Small intestine (tissue), 7 donors: ENCODE data around the gene CAMK1D. TPM values are rescaled to one million over a fixed set of nuclear protein-coding genes. Genes with fewer than 3 reads are reported as not detected.

Experiments
- DNase-seq, 2 donors: peaks; one replicate each; pipeline versions ENCODE4 v3.0.0 to v3.0.0-alpha.2; 2013
- FAIRE-seq: peaks from 2 replicates; lab custom pipeline; 2012; peaks lifted over from hg19 to GRCh38; lab: Jason Lieb, UNC
- H3K27ac ChIP-seq, 3 donors: one replicate each; pipeline ENCODE4 v1.5.1; 2013; ENCODE audit warnings: low read length in 2 of 3, mild to moderate bottlenecking in 2 of 3, control low read depth in 1 of 3, inconsistent platforms in 1 of 3, low read depth in 1 of 3, moderate library complexity in 1 of 3
- H3K27me3 ChIP-seq, 3 donors: one replicate each; pipeline ENCODE4 v1.6.1; 2013; ENCODE audit warnings: low read length in 3 of 3, inconsistent platforms in 1 of 3; ENCODE audit not compliant: control insufficient read depth in 3 of 3, insufficient read depth in 3 of 3
- H3K36me3 ChIP-seq, 3 donors: one replicate each; pipeline ENCODE4 v1.6.1; 2013; ENCODE audit warnings: low read length in 3 of 3, inconsistent platforms in 1 of 3, low read depth in 1 of 3, mild to moderate bottlenecking in 1 of 3, moderate library complexity in 1 of 3; ENCODE audit not compliant: control insufficient read depth in 3 of 3, insufficient read depth in 2 of 3
- H3K4me1 ChIP-seq, 3 donors: one replicate each; pipeline ENCODE4 v1.6.1; 2013; ENCODE audit warnings: low read length in 2 of 3, inconsistent platforms in 1 of 3, low read depth in 1 of 3, mild to moderate bottlenecking in 1 of 3, moderate library complexity in 1 of 3; ENCODE audit not compliant: control insufficient read depth in 3 of 3, insufficient read depth in 2 of 3
- H3K4me3 ChIP-seq, 3 donors: one replicate each; pipeline ENCODE4 v1.5.1; 2013; ENCODE audit warnings: low read length in 3 of 3, control low read depth in 1 of 3, inconsistent platforms in 1 of 3, low read depth in 1 of 3, mild to moderate bottlenecking in 1 of 3, moderate library complexity in 1 of 3
- H3K9me3 ChIP-seq, 2 donors: one replicate each; pipeline ENCODE4 v1.6.1; 2013; ENCODE audit warnings: low read depth in 1 of 2, low read length in 1 of 2; ENCODE audit not compliant: control insufficient read depth in 2 of 2, insufficient read depth in 1 of 2
- WGBS, 3 donors: extraction: QIAGEN DNeasy Blood & Tissue Kit; methylation state at CpG; one replicate each; pipeline ENCODE4 v1.1.7; 2013; 5-methylcytosine and 5-hydroxymethylcytosine counted together
- polyA plus RNA-seq, 4 donors: library from polyadenylated mRNA; stranded (reverse) in 3 of 4; unstranded in 1 of 4; fragments of 200-250 nt in 3 of 4; fragments of 120-200 nt in 1 of 4; gene quantifications; one replicate each; pipeline versions ENCODE4 v1.2.1 to v1.2.3, GENCODE V29; 2013
- donor health status: healthy with polysubstance abuse.
- donor health status: control.
- donor health status: control.
- donor health status: Bipolar disorder and iron deficiency.
- donor health status: healthy.

Gene CAMK1D
- polyA plus RNA-seq, 4 donors, result 0.45 to 9.7 (median 3.8) TPM

GRCh38 chr10:12423896-12424295 lies 74.5 kb downstream of the CAMK1D start:
- Histone ChIP-seq H3K36me3 (peaks cover 0 to 2% (median 0%) of the 10 kb centered on the region in 3 donors), H3K4me3 (no peak overlapping the region), H3K27ac (no peak overlapping the region), H3K4me1 (peaks cover 0 to 2% (median 0%) of the 10 kb centered on the region in 3 donors), H3K27me3 (no peaks in the 10 kb centered on the region), H3K9me3 (no peaks in the 10 kb centered on the region)
- DNase-seq (no peak), FAIRE-seq (no peak)
- WGBS, 3 donors, result 91 to 95% (median 94%) methylated on average over 14 of the region's 14 CpGs

- no peak overlapping the region for H3K4me3 ChIP-seq
- peaks cover 0 to 2% (median 0%) of the 10 kb centered on the region in 3 donors for H3K4me1 ChIP-seq
- DNase-seq (no peak), FAIRE-seq (no peak)
- no peaks in the 10 kb centered on the region for H3K9me3 ChIP-seq
- peaks cover 0 to 2% (median 0%) of the 10 kb centered on the region in 3 donors for H3K36me3 ChIP-seq
- H3K27ac ChIP-seq, result no peak overlapping the region
- 92 to 98% (median 96%) methylated on average over 7 to 8 of the region's 8 CpGs for WGBS, 3 donors
- no peaks in the 10 kb centered on the region for H3K27me3 ChIP-seq
Measured at GRCh38 chr10:12427276-12427675, 77.9 kb downstream of the CAMK1D start.

GRCh38 chr10:12428447-12429135 lies 79.2 kb downstream of the CAMK1D start:
- DNase-seq, result no peak
- Histone ChIP-seq H3K36me3 (peaks cover 0 to 2% (median 0%) of the 10 kb centered on the region in 3 donors), H3K9me3 (no peaks in the 10 kb centered on the region), H3K27me3 (no peaks in the 10 kb centered on the region), H3K4me1 (peaks cover 0 to 2% (median 0%) of the 10 kb centered on the region in 3 donors), H3K27ac (no peak overlapping the region), H3K4me3 (no peak overlapping the region)
- WGBS, 3 donors, result 84 to 91% (median 89%) methylated on average over 16 of the region's 16 CpGs
- FAIRE-seq, result no peak

- no peaks in the 10 kb centered on the region for H3K27me3 ChIP-seq
- H3K4me1 ChIP-seq, result peaks cover 0 to 2% (median 0%) of the 10 kb centered on the region in 3 donors
- 77 to 81% (median 79%) methylated on average over 11 of the region's 11 CpGs for WGBS, 3 donors
- FAIRE-seq (no peak), DNase-seq (no peak)
- no peak overlapping the region for H3K4me3 ChIP-seq
- no peaks in the 10 kb centered on the region for H3K9me3 ChIP-seq
- no peak overlapping the region for H3K27ac ChIP-seq
- H3K36me3 ChIP-seq, result no peaks in the 10 kb centered on the region
Measured at GRCh38 chr10:12430406-12430982, 81.1 kb downstream of the CAMK1D start.

GRCh38 chr10:12431151-12432101 lies 82.1 kb downstream of the CAMK1D start:
- 77 to 86% (median 83%) methylated on average over 18 of the region's 18 CpGs for WGBS, 3 donors
- Histone ChIP-seq H3K36me3 (no peaks in the 10 kb centered on the region), H3K4me1 (peaks cover 0 to 2% (median 0%) of the 10 kb centered on the region in 3 donors), H3K4me3 (no peak overlapping the region), H3K27ac (no peak overlapping the region), H3K27me3 (no peaks in the 10 kb centered on the region), H3K9me3 (no peaks in the 10 kb centered on the region)
- DNase-seq (no peak), FAIRE-seq (no peak)

GRCh38 chr10:12432402-12433189 lies 83.2 kb downstream of the CAMK1D start:
- peaks cover 0 to 2% (median 0%) of the 10 kb centered on the region in 3 donors for H3K4me1 ChIP-seq
- FAIRE-seq (no peak), DNase-seq (peak in 1 of 2 donors; percentile 20)
- no peaks in the 10 kb centered on the region for H3K36me3 ChIP-seq
- H3K9me3 ChIP-seq, result no peaks in the 10 kb centered on the region
- H3K27me3 ChIP-seq, result no peaks in the 10 kb centered on the region
- H3K4me3 ChIP-seq, result no peak overlapping the region
- WGBS, 3 donors, result 64 to 86% (median 72%) methylated on average over 13 of the region's 13 CpGs
- H3K27ac ChIP-seq, result no peak overlapping the region

GRCh38 chr10:12434277-12434676 lies 84.9 kb downstream of the CAMK1D start:
- Histone ChIP-seq H3K27ac (no peak overlapping the region), H3K9me3 (no peaks in the 10 kb centered on the region), H3K4me3 (no peak overlapping the region), H3K27me3 (no peaks in the 10 kb centered on the region), H3K36me3 (no peaks in the 10 kb centered on the region), H3K4me1 (peaks cover 0 to 3% (median 2%) of the 10 kb centered on the region in 3 donors)
- DNase-seq, result no peak
- no peak for FAIRE-seq
- 40 to 62% (median 58%) methylated on average over 6 of the region's 6 CpGs for WGBS, 3 donors
